Measurements from ENCODE around the gene SGMS1.

SGMS1 gene

GRCh38 chr10:50397312-50398140 is 226.2 kb downstream of the SGMS1 start:
- DNase-seq (ENCODE audit: low read depth): no peak

- peak; percentile 73 for DNase-seq (ENCODE audit: low read depth)
Observed at GRCh38 chr10:50396491-50397311, 227.1 kb downstream of the SGMS1 start.

GRCh38 chr10:50395851-50396250 is 227.9 kb downstream of the SGMS1 start:
- no peak for DNase-seq (ENCODE audit: low read depth)

- DNase-seq (ENCODE audit: low read depth): peak; percentile 44
Observed at GRCh38 chr10:50395271-50395670, 228.5 kb downstream of the SGMS1 start.

- no peak for DNase-seq (ENCODE audit: low read depth)
Observed at GRCh38 chr10:50394832-50395231, 228.9 kb downstream of the SGMS1 start.

- DNase-seq (ENCODE audit: low read depth): peak; percentile 62
Observed at GRCh38 chr10:50393784-50394467, 229.8 kb downstream of the SGMS1 start.

GRCh38 chr10:50392966-50393718 is 230.6 kb downstream of the SGMS1 start:
- DNase-seq (ENCODE audit: low read depth): peak; percentile 27

- DNase-seq (ENCODE audit: low read depth): no peak
Observed at GRCh38 chr10:50392426-50392825, 231.3 kb downstream of the SGMS1 start.

GRCh38 chr10:50390302-50390701 is 233.5 kb downstream of the SGMS1 start:
- DNase-seq (ENCODE audit: low read depth): no peak

GRCh38 chr10:50388181-50388580 is 235.6 kb downstream of the SGMS1 start:
- no peak for DNase-seq (ENCODE audit: low read depth)

- no peak for DNase-seq (ENCODE audit: low read depth)
Observed at GRCh38 chr10:50387732-50388073, 236.1 kb downstream of the SGMS1 start.

GRCh38 chr10:50387007-50387731 is 236.6 kb downstream of the SGMS1 start:
- DNase-seq (ENCODE audit: low read depth): no peak

GRCh38 chr10:50385624-50386023 is 238.1 kb downstream of the SGMS1 start:
- DNase-seq (ENCODE audit: low read depth): no peak

- DNase-seq (ENCODE audit: low read depth): no peak
Observed at GRCh38 chr10:50384898-50385297, 238.9 kb downstream of the SGMS1 start.

- DNase-seq (ENCODE audit: low read depth): no peak
Observed at GRCh38 chr10:50384238-50384637, 239.5 kb downstream of the SGMS1 start.

GRCh38 chr10:50382576-50383023 is 241.2 kb downstream of the SGMS1 start:
- no peak for DNase-seq (ENCODE audit: low read depth)

- DNase-seq (ENCODE audit: low read depth): no peak
Observed at GRCh38 chr10:50381642-50382041, 242.1 kb downstream of the SGMS1 start.

- no peak for DNase-seq (ENCODE audit: low read depth)
Observed at GRCh38 chr10:50379616-50380015, 244.1 kb downstream of the SGMS1 start.

- DNase-seq (ENCODE audit: low read depth): no peak
Observed at GRCh38 chr10:50375745-50376144, 248.0 kb downstream of the SGMS1 start.

GRCh38 chr10:50375051-50375452 is 248.7 kb downstream of the SGMS1 start:
- DNase-seq (ENCODE audit: low read depth): no peak

GRCh38 chr10:50373821-50374501 is 249.8 kb downstream of the SGMS1 start:
- no peak for DNase-seq (ENCODE audit: low read depth)

All from ELR (cell line).